Measurements from ENCODE around the gene KIF3B.

DNA sequence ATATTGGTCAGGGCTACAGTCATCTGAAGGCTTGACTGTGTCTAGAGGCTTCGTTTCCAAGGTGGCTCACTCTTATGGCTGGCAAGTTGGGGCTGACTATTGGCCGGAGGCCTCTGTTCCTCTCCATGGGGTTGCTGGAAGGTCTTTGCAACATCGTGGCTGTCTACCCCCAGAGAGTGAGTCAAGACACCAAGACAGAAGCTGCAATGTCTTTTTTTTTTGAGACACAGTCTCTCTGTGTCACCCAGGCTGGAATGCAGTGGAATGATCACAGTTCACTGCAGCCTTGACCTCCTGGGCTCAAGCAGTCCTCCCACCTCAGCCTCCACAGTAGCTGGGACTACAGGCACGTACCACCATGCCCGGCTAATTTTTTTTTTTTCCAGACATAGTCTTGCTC, 29.4 kb upstream of the KIF3B start:
- TF ChIP-seq POLR2A (IDR thresholded peaks at IDR 0.05) (no peak), POLR2AphosphoS5 (IDR thresholded peaks at IDR 0.05) (no peak)
- TF ChIP-seq, protein P1, sequence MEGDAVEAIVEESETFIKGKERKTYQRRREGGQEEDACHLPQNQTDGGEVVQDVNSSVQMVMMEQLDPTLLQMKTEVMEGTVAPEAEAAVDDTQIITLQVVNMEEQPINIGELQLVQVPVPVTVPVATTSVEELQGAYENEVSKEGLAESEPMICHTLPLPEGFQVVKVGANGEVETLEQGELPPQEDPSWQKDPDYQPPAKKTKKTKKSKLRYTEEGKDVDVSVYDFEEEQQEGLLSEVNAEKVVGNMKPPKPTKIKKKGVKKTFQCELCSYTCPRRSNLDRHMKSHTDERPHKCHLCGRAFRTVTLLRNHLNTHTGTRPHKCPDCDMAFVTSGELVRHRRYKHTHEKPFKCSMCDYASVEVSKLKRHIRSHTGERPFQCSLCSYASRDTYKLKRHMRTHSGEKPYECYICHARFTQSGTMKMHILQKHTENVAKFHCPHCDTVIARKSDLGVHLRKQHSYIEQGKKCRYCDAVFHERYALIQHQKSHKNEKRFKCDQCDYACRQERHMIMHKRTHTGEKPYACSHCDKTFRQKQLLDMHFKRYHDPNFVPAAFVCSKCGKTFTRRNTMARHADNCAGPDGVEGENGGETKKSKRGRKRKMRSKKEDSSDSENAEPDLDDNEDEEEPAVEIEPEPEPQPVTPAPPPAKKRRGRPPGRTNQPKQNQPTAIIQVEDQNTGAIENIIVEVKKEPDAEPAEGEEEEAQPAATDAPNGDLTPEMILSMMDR (IDR thresholded peaks at IDR 0.05): no peak
